Left kidney (tissue), 2 donors: ENCODE measurements around the gene DNAJC15. TPM values are rescaled to one million over a fixed set of nuclear protein-coding genes. Genes with fewer than 3 reads are reported as not detected.

Experiments used
- DNase-seq: peaks from one replicate; pipeline ENCODE4 v3.0.0-alpha.2; 2013
- polyA plus RNA-seq: library from polyadenylated mRNA; unstranded; fragments of 120-200 nt; gene quantifications from one replicate; pipeline ENCODE4 v1.2.1, GENCODE V29; 2013; ENCODE audit not compliant: insufficient read length

Gene DNAJC15
- polyA plus RNA-seq, 1 donor: 31.2 TPM

DNA sequence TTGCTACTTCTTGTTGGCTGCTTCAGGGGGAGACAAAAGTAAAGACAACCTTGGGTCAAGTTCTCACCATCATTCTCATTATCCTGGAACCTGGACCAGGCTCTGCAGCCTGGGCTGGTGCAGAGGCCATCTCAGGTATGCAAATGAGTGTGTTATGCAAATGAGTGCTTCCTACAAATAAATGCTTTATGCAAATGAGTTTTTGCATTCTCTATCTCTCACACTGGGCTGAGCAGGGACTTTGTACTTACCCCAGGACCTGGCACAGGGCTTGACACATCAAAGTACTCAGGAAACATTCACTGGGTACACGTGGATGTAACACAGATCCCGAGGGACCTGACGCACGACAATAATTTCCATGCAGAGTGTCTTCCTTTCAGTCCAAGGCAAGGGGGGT lies 103.0 kb downstream of the DNAJC15 start:
- no peak for DNase-seq

DNA sequence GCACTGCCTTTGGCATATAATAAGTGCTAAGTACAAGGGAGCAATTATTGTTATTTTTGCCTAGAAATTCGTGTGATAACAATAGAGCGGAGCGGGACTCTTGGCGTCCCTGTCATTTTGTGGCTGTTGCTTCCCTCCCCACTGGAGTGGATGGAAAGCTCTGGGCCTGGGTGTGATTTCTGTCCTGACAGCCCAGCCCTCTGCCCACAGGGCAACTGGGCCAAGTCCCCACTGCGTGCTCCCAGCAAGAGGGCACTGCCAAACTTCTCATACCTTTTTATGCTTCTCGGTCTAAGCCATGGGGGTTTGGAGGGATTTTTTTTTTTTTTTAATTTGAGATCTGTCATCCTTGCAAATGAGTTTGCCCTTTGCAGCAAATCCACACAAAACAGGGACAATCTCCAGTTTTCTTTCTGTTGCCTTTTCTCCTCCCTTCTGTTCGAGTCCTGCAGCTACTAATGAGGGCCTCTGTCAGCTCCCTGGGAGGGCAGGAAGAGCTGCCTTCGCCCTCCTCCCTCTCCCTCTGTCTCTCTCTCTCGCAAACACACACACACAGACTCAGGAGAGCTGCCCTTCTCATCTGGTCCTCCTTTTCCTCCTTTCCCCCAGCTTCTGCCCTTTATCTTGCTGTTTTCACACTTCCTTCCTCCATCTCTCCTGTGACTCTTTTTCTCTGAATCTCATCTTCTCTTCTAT lies 103.9 kb downstream of the DNAJC15 start:
- no peak for DNase-seq

DNA sequence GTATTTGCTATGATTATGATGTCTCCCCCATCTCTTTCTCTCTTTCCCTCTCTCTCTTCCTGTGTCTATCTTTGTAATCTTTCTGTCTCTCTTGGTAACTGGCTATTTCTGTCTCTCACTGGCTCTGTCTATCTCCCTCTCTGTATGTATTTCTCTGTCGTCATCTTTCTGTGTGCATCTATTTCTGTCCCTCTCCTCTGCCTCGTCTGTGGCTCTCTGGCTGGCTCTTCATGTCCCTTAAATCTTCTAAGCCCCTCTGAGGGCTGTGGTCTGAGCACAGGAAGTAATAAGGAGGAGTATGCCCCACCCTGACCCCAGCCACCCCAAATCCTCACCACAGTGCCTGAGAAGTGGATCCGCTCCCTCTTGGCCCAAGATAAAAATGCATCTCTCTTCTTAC lies 104.4 kb downstream of the DNAJC15 start:
- no peak for DNase-seq

GRCh38 chr13:43128504-43128961 lies 105.1 kb downstream of the DNAJC15 start:
- DNase-seq: no peak

DNA sequence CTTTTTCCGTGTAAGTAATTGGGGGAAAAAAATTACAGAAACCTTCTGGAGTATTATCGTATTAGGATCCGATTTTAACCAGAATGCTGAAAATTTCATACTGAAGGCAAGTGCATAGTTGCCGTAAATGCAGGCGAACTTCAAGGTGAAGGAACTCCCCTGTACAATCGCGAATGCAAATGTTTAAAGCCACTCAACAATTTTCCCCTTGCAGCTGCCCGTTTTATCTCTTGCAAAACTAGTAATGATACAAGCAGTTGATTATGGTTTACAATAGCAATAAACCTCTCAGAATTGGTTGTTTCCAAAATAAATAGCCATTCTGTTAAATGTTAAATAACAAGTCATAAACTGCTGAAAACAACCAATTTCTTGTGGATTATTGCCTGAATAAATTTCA lies 105.7 kb downstream of the DNAJC15 start:
- no peak for DNase-seq

DNA sequence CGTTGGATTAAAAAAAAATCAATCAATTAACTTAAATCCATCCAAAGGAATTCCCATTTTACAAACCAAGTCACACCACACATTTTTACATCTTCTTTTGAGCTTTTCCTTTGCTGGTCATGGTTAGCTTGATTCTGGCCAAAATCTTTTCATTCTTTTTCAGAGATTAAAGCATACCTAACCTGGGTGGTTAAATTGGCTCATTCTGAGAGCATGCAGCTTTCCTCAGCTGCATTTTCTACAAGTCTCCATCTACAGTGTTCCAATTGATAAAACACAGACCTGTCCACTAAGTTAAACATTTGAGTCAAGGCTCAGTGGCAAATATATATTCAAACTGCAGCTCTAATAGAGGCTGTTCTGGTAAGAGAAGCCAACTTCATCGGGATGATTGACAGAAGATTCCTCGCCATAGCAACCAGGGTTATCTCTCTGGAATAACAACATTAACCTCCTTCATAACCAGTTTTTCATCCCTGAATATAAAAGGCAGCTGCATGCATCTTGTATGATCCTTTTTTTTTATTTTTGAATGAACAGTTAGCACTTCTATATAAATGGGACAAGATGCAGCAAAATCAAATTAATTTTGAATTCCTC lies 106.2 kb downstream of the DNAJC15 start:
- no peak for DNase-seq

GRCh38 chr13:43132257-43132656 lies 108.9 kb downstream of the DNAJC15 start:
- DNase-seq: peak; percentile 35

- no peak for DNase-seq
Measured at GRCh38 chr13:43132911-43133310, 109.5 kb downstream of the DNAJC15 start.

DNA sequence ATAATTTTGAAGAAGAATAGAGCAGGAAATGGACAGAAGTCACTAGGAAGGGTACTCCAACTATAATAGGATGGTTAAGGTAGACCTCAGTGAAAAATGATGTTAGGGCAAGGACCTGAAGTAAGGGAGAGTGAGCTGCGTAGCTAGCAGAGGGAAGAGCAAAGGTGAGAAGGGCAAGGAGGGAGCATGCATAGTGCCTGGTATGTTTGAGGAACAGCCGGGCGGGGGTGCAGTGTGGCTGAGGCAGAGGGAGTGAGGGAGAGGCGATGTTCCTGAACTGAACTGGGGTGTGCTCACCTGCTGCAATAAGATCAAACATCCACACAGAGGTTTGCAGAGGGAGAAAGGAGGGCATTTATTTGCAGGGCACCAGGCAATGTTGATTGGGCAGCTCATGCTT lies 110.4 kb downstream of the DNAJC15 start:
- no peak for DNase-seq

GRCh38 chr13:43134868-43135267 lies 111.5 kb downstream of the DNAJC15 start:
- no peak for DNase-seq

GRCh38 chr13:43135516-43135915 lies 112.1 kb downstream of the DNAJC15 start:
- no peak for DNase-seq

DNA sequence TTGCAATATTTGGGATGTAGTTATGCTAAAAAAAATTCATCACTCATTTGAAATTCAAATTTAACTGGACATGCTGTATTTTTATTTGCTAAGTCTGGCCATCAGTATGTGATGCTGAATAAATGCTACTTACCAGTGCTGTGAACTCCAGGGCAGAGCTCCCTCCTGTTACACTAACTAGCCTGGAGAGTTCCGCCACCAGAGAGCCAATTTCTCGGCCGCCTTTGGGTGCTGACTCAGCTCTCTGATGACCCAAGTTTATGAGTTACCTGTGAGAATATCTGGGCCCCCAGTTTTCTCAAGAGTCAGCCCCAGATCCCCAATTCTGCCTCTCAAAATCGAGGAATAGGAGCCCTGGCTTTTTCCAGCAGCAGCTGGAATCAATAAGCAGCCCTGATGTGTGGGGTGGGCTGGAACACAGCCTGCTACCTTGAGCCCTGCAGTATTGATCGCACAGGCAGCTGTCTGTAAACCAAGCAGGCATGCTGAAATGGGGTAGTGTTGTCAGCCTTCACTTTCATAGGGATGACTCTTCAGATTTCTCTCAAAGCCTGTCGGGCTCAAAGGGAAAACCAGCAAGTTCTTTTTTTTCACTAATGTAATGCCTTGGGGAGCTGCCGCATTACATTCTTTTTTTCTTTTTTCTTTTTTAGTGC lies 113.7 kb downstream of the DNAJC15 start:
- no peak for DNase-seq

DNA sequence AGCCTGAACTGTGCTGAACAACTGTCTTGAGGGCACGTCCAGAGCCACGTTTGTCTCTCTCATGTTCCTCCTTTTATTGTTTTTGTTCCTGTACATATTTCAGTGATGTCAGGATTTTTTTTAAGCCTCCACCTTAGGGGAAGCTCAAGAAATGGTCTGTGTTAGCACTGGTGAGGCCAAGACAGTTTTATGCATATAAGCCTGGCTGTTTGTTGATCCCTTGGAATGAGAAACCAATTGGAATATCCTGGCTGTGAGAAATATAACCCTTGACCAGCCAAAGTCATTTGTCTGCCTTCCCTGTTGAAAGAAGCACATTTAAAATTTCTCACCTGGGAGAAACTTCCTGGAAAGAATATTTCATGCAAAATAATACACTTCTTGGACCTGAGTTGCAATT lies 115.8 kb downstream of the DNAJC15 start:
- no peak for DNase-seq

- no peak for DNase-seq
Measured at GRCh38 chr13:43139921-43140320, 116.5 kb downstream of the DNAJC15 start.

- no peak for DNase-seq
Measured at GRCh38 chr13:43140985-43141384, 117.6 kb downstream of the DNAJC15 start.

DNA sequence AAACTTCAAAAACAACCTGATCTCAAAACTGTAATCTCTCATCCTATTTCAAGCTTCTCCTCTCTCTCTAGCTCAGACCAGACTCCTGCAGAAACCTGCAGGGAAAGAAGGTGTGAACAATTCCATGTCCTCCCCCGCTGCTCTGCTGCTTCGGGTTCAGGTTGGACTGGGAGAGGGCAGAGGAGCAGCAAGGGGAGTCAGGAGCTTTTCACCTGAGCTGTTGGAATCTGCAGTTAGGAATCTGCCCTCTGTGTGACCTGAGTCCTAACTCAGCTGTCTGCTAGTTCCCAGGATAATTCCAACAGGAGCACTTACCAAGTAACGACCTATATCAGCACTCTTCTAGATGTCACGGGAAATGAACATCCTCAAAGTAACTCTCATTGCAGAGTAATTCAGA lies 118.3 kb downstream of the DNAJC15 start:
- DNase-seq: no peak

DNA sequence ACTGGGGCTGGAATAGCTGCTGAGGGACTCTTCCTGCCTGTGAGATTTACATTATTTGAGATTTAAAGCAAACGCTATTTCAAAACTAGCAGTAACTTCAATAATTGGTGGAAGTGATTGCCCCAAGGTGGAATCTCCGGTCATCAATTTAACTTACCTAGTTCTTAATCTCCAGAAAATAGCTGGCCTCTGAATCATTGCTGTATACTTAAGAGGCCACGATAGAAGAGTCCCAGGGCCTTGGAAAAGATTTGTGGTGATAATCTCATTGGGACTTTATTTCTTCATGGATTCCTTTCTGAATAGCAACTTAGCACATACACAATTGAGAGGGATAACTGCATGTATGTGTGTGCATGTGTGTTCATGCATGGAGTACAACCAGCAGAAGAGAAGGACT lies 120.2 kb downstream of the DNAJC15 start:
- no peak for DNase-seq

- no peak for DNase-seq
Measured at GRCh38 chr13:43145534-43146196, 122.3 kb downstream of the DNAJC15 start.

DNA sequence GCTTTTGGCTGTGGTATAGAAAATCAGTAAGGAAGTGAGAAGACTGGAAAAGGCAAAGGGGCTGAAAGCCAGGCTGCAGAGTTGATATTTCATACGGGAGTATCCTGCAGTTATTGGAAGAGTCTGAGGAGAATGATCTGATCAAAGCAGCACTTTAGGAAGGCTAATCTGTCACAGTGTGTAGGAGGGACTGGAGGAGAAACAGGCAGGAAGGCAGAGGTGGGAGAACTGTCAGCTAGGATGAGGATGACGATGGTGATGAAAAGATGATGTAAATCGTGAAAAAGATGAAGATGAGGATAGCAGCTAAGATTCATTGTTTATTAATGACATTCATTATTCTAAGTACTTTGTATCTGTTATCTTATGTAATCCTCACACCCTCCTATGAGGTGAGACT lies 123.0 kb downstream of the DNAJC15 start:
- DNase-seq: no peak

DNA sequence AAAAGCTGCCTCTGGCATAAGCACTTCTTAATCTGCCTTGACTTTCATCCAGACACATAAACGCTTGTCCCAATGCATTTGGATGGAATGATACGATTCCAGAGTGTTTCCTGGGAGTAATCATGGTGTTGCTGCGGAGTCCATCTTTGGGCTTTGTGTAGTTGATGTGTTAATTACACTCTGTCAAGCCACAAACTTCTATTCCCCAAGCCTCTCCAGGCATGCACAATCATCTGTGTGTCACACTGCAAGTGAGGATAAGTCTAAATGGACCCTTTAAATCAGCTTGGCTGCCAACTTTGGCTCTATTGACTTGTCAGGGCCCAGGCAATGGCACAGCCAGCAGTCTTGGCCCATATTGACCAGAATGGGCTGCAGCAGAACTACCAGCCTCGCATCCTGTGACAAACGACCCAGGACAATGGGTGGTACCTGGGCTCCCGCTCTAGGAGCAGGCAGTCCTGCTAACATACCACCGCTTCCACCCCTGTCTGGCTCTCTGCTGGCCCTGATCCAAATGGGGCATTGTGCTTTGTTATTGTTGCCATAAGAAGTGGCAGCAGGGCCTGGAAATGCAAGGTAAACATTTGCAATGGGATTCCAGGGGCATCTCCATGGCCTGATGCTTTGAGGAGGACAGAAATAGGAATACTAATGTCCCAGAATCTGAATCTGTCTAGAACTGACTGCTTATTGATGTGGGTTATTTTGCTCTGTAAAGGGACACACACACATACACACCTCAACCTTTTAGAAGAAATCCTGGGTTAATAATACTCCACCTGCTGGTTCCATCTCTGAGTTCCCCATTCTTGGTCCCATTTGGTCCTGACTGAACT lies 127.2 kb downstream of the DNAJC15 start:
- no peak for DNase-seq

- DNase-seq: no peak
Measured at GRCh38 chr13:43153436-43154090, 130.2 kb downstream of the DNAJC15 start.
